ENCODE measurements around the gene ACTG1. TPM values are rescaled to one million over a fixed set of nuclear protein-coding genes. Genes with fewer than 3 reads are reported as not detected.

The ACTG1 gene
- total RNA-seq, 1 donor from 2014 or later, result 342 TPM

GRCh38 chr17:81515530-81516041 is 3.0 kb upstream of the ACTG1 start:
- TF ChIP-seq CTCF (IDR thresholded peaks at IDR 0.05; ENCODE audit: borderline replicate concordance), result no peak
- DNase-seq, result no peak
- H3K9me3 ChIP-seq (replicated peaks), result no peaks in the 10 kb centered on the region
- H3K36me3 ChIP-seq, result peaks cover 23% of the 10 kb centered on the region
- H3K27me3 ChIP-seq (ENCODE audit: low read depth), result peaks cover 20% of the 10 kb centered on the region
- intact Hi-C loops (cut with micrococcal nuclease), result no loop called here
- peak overlapping the region; percentile 99 for H3K27ac ChIP-seq (replicated peaks)
- peaks cover 88% of the 10 kb centered on the region for H3K4me1 ChIP-seq
- peak overlapping the region; percentile 93 for H3K4me3 ChIP-seq

- no peaks in the 10 kb centered on the region for H3K9me3 ChIP-seq (replicated peaks)
- DNase-seq, result peak; percentile 88
- H3K4me3 ChIP-seq, result peak overlapping the region; percentile 93
- peak overlapping the region; percentile 99 for H3K27ac ChIP-seq (replicated peaks)
- intact Hi-C loops (cut with micrococcal nuclease), result no loop called here
- H3K4me1 ChIP-seq, result peaks cover 92% of the 10 kb centered on the region
- TF ChIP-seq CTCF (IDR thresholded peaks at IDR 0.05; ENCODE audit: borderline replicate concordance), result no peak
- peaks cover 30% of the 10 kb centered on the region for H3K36me3 ChIP-seq
- peaks cover 13% of the 10 kb centered on the region for H3K27me3 ChIP-seq (ENCODE audit: low read depth)
Measured at GRCh38 chr17:81514739-81515529, 2.3 kb upstream of the ACTG1 start.

- intact Hi-C loops (cut with micrococcal nuclease), result no loop called here
- H3K36me3 ChIP-seq, result peaks cover 35% of the 10 kb centered on the region
- peak overlapping the region; percentile 93 for H3K4me3 ChIP-seq
- H3K27ac ChIP-seq (replicated peaks), result peak overlapping the region; percentile 99
- H3K27me3 ChIP-seq (ENCODE audit: low read depth), result peaks cover 8% of the 10 kb centered on the region
- no peaks in the 10 kb centered on the region for H3K9me3 ChIP-seq (replicated peaks)
- peaks cover 92% of the 10 kb centered on the region for H3K4me1 ChIP-seq
- DNase-seq, result no peak
- no peak for TF ChIP-seq CTCF (IDR thresholded peaks at IDR 0.05; ENCODE audit: borderline replicate concordance)
Measured at GRCh38 chr17:81514489-81514738, 1.8 kb upstream of the ACTG1 start.

- H3K4me1 ChIP-seq, result peaks cover 92% of the 10 kb centered on the region
- peak overlapping the region; percentile 99 for H3K27ac ChIP-seq (replicated peaks)
- H3K36me3 ChIP-seq, result peaks cover 40% of the 10 kb centered on the region
- peaks cover 3% of the 10 kb centered on the region for H3K27me3 ChIP-seq (ENCODE audit: low read depth)
- no peak for TF ChIP-seq CTCF (IDR thresholded peaks at IDR 0.05; ENCODE audit: borderline replicate concordance)
- H3K9me3 ChIP-seq (replicated peaks), result no peaks in the 10 kb centered on the region
- intact Hi-C loops (cut with micrococcal nuclease), result no loop called here
- peak overlapping the region; percentile 93 for H3K4me3 ChIP-seq
- peak; percentile 75 for DNase-seq
Measured at GRCh38 chr17:81513753-81514488, 1.3 kb upstream of the ACTG1 start.

GRCh38 chr17:81513372-81513752 is 763 bp upstream of the ACTG1 start:
- peaks cover 45% of the 10 kb centered on the region for H3K36me3 ChIP-seq
- H3K9me3 ChIP-seq (replicated peaks), result no peaks in the 10 kb centered on the region
- intact Hi-C loops (cut with micrococcal nuclease), result no loop called here
- H3K27me3 ChIP-seq (ENCODE audit: low read depth), result no peaks in the 10 kb centered on the region
- TF ChIP-seq CTCF (IDR thresholded peaks at IDR 0.05; ENCODE audit: borderline replicate concordance), result peak; percentile 7
- H3K27ac ChIP-seq (replicated peaks), result peak overlapping the region; percentile 99
- DNase-seq, result peak; percentile 62
- H3K4me3 ChIP-seq, result peak overlapping the region; percentile 93
- H3K4me1 ChIP-seq, result peaks cover 92% of the 10 kb centered on the region

Data from left ventricle myocardium inferior (tissue), 1 donor.